ENCODE results near the gene HPCAL1.

Gene HPCAL1

GRCh38 chr2:10285191-10285555 lies 17.5 kb upstream of the HPCAL1 start:
- no peak overlapping the region for H3K4me3 ChIP-seq (ENCODE audit: control insufficient read depth, low read depth, low read length)
- no peak for DNase-seq (ENCODE audit: low read depth)
- TF ChIP-seq, protein P1, sequence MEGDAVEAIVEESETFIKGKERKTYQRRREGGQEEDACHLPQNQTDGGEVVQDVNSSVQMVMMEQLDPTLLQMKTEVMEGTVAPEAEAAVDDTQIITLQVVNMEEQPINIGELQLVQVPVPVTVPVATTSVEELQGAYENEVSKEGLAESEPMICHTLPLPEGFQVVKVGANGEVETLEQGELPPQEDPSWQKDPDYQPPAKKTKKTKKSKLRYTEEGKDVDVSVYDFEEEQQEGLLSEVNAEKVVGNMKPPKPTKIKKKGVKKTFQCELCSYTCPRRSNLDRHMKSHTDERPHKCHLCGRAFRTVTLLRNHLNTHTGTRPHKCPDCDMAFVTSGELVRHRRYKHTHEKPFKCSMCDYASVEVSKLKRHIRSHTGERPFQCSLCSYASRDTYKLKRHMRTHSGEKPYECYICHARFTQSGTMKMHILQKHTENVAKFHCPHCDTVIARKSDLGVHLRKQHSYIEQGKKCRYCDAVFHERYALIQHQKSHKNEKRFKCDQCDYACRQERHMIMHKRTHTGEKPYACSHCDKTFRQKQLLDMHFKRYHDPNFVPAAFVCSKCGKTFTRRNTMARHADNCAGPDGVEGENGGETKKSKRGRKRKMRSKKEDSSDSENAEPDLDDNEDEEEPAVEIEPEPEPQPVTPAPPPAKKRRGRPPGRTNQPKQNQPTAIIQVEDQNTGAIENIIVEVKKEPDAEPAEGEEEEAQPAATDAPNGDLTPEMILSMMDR (IDR thresholded peaks at IDR 0.05; ENCODE audit: control insufficient read depth, insufficient read depth, low read depth, low read length, missing control alignments), result no peak

DNA sequence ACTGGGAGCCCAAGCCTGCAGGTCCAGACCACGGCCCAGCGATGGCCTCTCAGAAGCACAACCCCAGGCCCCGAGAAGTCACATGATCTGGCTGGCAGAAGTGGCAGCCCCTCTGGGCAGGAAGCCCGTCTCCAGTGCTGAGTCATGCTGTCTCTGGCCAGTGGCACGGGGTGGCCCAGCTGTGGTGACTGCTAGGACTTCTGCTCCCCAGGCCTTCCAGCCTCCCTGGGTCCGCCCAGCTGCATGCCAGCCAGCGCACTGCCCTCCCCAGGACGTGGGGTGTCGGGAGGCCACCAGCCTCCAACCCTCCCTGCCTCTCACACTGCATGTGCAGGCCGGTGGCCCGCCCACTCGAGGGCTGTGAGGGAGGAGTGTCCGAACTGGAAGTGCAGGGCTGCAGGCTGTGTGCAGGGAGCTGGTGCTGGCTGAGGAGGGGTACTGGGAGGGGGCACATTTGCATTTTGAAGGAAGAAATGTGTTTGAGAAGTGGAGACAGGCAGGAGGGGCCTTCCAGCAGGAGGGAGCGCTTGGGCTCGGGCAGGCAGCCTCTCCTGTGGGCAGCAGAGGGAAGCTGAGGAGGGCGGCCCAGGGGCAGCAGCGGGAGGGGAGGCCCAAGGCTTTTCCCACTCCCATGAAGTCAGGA lies 17.0 kb upstream of the HPCAL1 start:
- no peak overlapping the region for H3K4me3 ChIP-seq (ENCODE audit: control insufficient read depth, low read depth, low read length)
- no peak for DNase-seq (ENCODE audit: low read depth)
- TF ChIP-seq, protein P1 (IDR thresholded peaks at IDR 0.05; ENCODE audit: control insufficient read depth, insufficient read depth, low read depth, low read length, missing control alignments), result no peak

GRCh38 chr2:10286216-10287037 lies 16.3 kb upstream of the HPCAL1 start:
- H3K4me3 ChIP-seq (ENCODE audit: control insufficient read depth, low read depth, low read length), result no peak overlapping the region
- DNase-seq (ENCODE audit: low read depth), result no peak
- TF ChIP-seq, protein P1 (IDR thresholded peaks at IDR 0.05; ENCODE audit: control insufficient read depth, insufficient read depth, low read depth, low read length, missing control alignments), result no peak

- H3K4me3 ChIP-seq (ENCODE audit: control insufficient read depth, low read depth, low read length), result no peak overlapping the region
- TF ChIP-seq, protein P1 (IDR thresholded peaks at IDR 0.05; ENCODE audit: control insufficient read depth, insufficient read depth, low read depth, low read length, missing control alignments), result no peak
- DNase-seq (ENCODE audit: low read depth), result no peak
These were observed 14.9 kb upstream of the HPCAL1 start for GRCh38 chr2:10287761-10288160.

DNA sequence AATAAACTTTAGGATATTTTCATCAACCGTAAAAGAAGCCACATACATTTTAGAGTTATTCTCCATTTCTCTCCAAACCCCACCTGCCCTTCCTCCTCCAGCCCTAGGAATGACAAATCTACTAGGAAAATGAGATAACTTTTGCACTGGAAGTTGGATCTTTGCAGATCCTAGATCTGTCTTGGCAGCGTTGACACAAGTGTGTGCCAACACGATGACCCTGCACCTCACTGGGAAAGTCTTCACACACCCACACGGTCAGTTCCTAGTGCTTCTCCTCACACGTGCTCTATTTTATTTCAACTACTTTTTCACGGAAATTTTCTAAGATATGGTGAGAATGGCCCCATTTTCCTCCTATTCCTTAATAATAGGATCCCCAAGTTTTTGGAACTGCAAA lies 14.1 kb upstream of the HPCAL1 start:
- no peak overlapping the region for H3K4me3 ChIP-seq (ENCODE audit: control insufficient read depth, low read depth, low read length)
- TF ChIP-seq, protein P1 (IDR thresholded peaks at IDR 0.05; ENCODE audit: control insufficient read depth, insufficient read depth, low read depth, low read length, missing control alignments), result no peak
- DNase-seq (ENCODE audit: low read depth), result no peak

DNA sequence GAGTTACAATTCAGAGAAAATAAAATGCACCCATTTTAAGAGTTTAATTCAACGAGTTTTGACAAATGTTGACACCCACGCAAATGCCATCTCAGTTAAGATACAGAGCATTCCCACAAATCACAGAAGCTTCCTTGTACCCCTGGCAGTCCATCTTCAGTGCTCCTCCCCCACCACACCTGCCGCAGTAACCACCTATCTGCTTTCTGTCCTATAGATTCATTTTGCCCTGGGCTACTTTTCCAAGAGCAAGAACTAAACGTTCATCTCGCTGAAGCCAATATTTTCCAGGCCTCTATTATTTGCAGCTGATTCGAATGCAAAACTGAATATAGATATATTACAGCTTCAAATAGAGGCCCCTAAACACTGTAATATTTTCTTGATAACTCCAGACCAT lies 13.4 kb upstream of the HPCAL1 start:
- TF ChIP-seq, protein P1 (IDR thresholded peaks at IDR 0.05; ENCODE audit: control insufficient read depth, insufficient read depth, low read depth, low read length, missing control alignments), result no peak

More for the DNA sequence above, 13.4 kb upstream of the HPCAL1 start:
- no peak overlapping the region for H3K4me3 ChIP-seq (ENCODE audit: control insufficient read depth, low read depth, low read length)
- DNase-seq (ENCODE audit: low read depth), result no peak
